GM21381 (cell line): Measurements from ENCODE around the gene CPSF7.
"Not testable (repeated sequence)": the region's sequence is repeated elsewhere in the genome, so short reads cannot be mapped to it uniquely, and the experiment has no call there.

ENCODE experiments used
- ATAC-seq: cut with Tn5 transposase; IDR thresholded peaks from one replicate; pipeline ENCODE4 v1.9.1; 2021; ENCODE audit warnings: mild to moderate bottlenecking, moderate library complexity; ENCODE audit not compliant: unreplicated experiment

CPSF7 gene

GRCh38 chr11:61429691-61430582 lies at the start of gene CPSF7, which contains the start of gene SDHAF2:
Gene CPSF7, minus strand, starts transcription at chr11:61429975. Its CDS starts 740 bp downstream, at chr11:61429235.
Gene SDHAF2, plus strand, starts transcription at chr11:61430124. Its CDS starts 23 bp downstream, at chr11:61430147.
- ATAC-seq: peak; percentile 77

GRCh38 chr11:61477727-61478148 lies 48.0 kb upstream of the CPSF7 start:
- ATAC-seq: no peak

GRCh38 chr11:61477126-61477525 lies 47.4 kb upstream of the CPSF7 start:
- ATAC-seq: no peak

GRCh38 chr11:61476371-61476770 lies 46.6 kb upstream of the CPSF7 start:
- no peak for ATAC-seq

GRCh38 chr11:61475433-61475832 lies 45.7 kb upstream of the CPSF7 start:
- ATAC-seq: no peak

- no peak for ATAC-seq
Observed at GRCh38 chr11:61474013-61474643, 44.4 kb upstream of the CPSF7 start.

- ATAC-seq: no peak
Observed at GRCh38 chr11:61473370-61474012, 43.7 kb upstream of the CPSF7 start.

GRCh38 chr11:61472868-61473267 lies 43.1 kb upstream of the CPSF7 start:
- no peak for ATAC-seq

- ATAC-seq: no peak
Observed at GRCh38 chr11:61472282-61472681, 42.5 kb upstream of the CPSF7 start.

- ATAC-seq: no peak
Observed at GRCh38 chr11:61468002-61468401, 38.2 kb upstream of the CPSF7 start.

GRCh38 chr11:61467602-61468001 lies 37.8 kb upstream of the CPSF7 start:
- not testable (repeated sequence) for ATAC-seq

GRCh38 chr11:61460986-61461385 lies 31.2 kb upstream of the CPSF7 start:
- ATAC-seq: no peak

GRCh38 chr11:61460474-61460881 lies 30.7 kb upstream of the CPSF7 start:
- ATAC-seq: no peak

- no peak for ATAC-seq
Observed at GRCh38 chr11:61454520-61454919, 24.7 kb upstream of the CPSF7 start.

GRCh38 chr11:61453695-61454094 lies 23.9 kb upstream of the CPSF7 start:
- ATAC-seq: no peak

GRCh38 chr11:61452825-61453224 lies 23.1 kb upstream of the CPSF7 start:
- ATAC-seq: no peak

- no peak for ATAC-seq
Observed at GRCh38 chr11:61448552-61448927, 18.8 kb upstream of the CPSF7 start.

GRCh38 chr11:61447601-61448551 lies 18.1 kb upstream of the CPSF7 start:
- ATAC-seq: no peak

GRCh38 chr11:61446211-61446651 lies 16.5 kb upstream of the CPSF7 start:
- no peak for ATAC-seq

GRCh38 chr11:61445516-61445915 lies 15.7 kb upstream of the CPSF7 start:
- ATAC-seq: no peak
